Stimulated activated CD8-positive, alpha-beta memory T cell treated with anti-CD3 and anti-CD28 coated beads, Interleukin-7, amount 100 ng/mL, for 24 hours (primary cell): ENCODE data around the gene SLC17A7.
"Not testable (repeated sequence)": the region's sequence is repeated elsewhere in the genome, so short reads cannot be mapped to it uniquely, and the experiment has no call there.

Source experiments
- DNase-seq: peaks from one replicate; pipeline ENCODE4 v3.0.0-alpha.2; 2020; ENCODE audit warnings: low read depth

The SLC17A7 gene

DNA sequence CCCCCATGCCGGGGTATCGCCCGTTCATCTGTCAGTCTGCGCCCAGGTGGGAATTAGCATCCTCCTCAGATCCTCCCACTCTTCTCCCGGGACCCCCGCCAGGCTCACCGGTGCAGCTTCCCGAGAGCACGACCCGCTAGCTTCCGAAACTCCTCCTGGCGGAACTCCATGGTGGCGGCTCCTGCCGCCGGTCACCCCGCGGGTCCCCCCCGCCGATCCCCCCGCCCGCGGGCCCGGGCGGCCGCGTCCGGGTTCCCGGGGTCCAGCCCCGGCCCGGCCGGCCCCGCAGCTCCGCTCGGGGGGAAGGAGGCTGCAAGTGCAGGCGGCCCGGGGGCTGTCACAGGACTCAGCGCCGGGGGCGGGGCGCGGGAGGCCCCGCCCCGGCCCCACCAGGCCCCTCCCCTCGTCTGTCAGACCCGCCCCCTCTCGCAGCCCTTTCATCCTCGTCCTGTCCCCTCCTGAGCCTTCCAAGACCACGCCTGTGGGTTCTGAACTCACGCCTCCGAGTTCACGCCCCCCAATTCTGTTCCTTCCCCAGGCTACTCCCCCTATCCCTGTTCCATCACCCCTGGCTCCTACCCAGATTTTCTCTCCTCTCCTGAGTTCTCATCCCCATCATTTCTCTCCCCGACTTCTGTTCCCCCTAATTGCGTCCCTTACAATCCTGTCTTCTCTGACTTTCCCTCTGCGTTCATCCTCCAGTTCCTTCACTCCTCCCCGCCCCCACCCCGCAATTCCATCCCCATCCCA lies at the start of gene SLC17A7:
Gene SLC17A7, minus strand, starts transcription at position 318 of the 750 bp plus-strand sequence. Its CDS starts 148 bp downstream, at position 170.
- no peak for DNase-seq

DNA sequence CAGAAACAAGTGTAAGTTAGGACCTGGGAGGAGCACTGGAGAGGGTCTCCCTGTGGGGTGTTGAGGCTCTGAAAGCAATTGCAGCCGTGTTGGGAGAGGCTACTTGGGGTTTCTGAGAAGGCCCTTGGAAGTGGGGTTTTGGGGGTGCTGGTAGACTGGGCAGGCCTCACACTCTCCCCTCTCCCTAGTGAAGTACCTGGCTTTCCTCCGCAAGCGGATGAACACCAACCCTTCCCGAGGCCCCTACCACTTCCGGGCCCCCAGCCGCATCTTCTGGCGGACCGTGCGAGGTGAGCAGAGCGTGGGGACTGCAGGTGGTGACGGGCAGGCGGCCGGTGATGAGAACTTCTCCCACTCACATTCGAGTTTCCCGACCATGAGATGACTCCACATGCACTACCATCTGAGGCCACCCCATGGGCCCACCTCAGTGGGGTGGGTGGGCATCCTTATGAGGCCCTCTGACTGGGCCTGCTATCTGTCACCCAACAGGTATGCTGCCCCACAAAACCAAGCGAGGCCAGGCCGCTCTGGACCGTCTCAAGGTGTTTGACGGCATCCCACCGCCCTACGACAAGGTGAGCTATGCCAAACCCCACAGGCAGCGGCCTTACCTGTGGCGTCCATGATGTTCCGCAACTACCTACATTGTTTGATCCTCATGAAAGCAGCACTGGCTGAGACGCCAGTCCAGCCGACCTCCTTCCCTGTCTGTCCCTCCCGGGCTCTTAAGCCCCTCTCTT lies 49.1 kb upstream of the SLC17A7 start:
- DNase-seq: no peak

DNA sequence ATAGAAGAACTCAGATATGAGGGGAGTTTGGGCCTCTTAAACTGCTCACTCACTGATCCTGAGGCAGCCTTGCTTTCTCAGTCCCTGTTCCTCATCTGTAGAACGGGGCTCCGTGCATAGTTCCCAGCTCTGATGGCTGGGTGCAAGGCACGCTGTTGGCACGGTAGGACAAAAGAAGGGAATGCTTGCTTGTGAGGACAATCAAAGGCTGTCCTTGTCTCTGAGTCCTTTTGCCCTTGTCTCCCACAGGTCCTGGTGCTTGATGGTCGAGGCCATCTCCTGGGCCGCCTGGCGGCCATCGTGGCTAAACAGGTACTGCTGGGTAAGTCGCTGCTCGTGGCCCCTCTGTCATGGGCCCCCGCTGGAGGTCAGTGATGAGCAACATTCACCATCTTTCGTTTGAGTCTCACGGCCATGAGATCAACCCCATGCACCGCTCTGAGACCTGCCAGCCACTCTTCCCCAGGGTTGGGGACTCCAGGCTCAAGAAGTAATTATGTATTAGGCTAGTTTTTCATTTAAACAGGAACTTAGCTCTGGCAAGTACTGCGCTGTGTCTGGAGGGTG lies 48.4 kb upstream of the SLC17A7 start:
- no peak for DNase-seq

DNA sequence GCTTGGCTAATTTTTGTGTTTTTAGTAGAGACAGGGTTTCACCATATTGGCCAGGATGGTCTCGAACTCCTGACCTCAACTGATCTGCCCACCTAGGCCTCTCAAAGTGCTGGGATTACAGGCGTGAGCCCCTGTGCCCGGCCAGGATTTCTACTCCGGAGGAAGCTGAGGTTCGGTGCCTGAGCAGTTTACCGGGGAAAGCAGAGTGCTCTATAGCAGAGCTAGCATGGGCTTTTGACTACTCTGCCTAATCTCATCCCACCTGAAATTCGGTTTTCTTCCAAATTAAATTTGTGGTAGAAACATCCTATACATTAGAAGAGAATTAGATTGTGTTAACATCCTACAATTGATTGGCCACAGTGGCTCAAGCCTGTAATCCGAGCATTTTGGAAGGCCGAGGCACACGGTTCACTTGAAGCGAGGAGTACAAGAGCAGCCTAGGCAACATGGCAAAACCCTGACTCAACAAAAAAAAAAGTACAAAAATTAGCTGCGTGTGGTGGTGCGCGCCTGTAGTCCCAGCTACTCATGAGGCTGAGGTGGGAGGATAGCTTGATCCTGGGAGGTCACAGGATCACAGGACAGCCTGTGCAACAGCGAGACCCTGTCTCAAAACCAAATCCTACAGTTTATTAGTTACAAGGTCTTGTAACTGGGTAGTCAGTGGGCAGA lies 47.7 kb upstream of the SLC17A7 start:
- no peak for DNase-seq

DNA sequence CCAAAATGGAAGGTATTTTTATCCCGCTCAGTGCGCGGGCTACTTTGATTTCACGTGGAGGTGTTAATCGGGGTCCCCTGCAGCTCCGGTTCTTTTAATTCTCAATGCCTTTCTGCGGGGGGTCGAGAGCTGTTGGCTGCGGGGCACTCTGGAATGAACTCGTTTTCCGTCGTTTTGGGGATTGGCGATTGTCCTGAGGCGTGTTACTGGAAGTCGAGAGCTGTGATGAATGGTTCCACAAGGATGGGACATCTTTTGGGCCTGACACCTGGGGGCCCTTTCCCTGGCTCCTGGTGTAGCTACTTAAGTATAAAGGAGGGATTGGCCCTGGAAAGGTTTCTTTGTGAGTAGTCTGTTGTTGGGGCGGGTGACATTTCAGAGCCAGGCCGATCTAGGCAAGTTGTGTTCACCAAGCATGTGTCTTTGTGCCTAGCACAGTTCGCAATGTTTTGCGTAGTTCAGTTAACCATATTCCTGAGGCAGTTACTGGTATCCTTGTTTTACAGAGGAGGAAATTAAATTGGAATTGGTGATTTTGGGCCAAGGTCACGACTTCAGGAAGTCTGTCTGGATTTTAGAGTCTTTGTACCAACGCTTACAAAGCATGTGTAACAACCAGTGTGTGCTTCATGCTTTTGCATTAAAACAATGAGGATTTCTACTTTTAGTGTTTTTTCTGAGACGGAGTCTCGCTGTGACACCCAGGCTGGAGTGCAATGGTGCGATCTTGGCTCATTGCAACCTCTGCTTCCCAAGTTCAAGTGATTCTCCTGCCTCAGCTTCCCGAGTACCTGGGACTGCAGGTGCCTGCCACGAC lies 46.9 kb upstream of the SLC17A7 start:
- no peak for DNase-seq

DNA sequence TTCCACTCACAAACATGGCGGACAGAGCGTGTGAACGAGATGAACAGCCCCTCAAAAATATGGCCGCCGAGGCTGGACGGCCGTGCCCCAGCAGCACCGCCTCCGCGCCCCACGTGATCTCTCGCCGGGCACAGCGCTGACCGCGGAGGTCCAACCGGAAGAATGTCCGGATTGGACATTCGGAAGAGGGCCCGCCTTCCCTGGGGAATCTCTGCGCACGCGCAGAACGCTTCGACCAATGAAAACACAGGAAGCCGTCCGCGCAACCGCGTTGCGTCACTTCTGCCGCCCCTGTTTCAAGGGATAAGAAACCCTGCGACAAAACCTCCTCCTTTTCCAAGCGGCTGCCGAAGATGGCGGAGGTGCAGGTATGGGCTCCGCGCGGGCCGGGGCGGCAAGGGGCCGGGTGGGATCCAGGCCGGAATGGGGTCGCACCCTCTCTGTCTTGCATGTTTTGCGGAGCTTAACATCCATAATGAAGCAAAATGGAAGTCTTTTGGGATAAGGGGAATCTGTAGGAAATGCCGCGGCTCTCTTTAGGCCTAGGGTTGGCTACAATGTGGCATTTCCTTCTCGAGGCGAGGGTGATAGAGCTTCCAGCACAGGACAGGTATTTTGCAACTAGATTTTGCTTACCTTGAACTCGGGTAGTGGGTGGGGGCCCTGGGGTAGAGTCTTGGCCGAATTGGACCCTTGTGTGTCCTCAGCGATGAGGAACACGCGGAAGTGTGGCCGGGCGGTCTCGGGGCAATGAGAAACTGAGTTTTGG lies 46.1 kb upstream of the SLC17A7 start, which contains the start of gene RPL13A:
Gene RPL13A, plus strand, starts transcription at position 332 of the 769 bp plus-strand sequence. Its CDS starts 22 bp downstream, at position 354.
- peak; percentile 99 for DNase-seq

DNA sequence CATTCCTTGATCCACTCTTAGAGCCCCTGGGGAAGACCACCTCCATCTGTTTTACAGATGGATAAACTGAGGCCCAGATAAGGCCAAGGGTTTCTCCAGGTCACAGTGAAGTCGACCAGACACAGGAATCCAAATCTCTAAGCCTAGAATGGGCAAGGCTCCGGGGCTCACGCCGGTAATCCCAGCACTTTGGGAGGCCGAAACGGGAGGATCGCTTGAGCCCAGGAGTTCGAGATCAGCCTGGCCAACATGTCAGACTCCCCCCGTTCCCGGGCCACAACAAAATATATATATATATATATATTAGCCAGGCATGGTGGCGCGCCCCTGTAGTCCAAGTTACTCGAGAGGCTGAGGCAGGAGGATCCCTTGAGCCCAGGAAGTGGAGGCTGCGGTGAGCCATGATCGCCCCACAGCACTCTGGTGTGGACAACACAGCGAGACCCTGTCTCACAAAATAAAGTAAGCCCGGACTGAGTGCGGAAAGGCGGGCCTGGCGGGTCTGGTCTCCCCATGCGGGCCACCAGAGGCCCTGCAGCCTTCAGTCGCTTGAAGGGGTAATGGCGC lies 45.5 kb upstream of the SLC17A7 start:
- no peak for DNase-seq

DNA sequence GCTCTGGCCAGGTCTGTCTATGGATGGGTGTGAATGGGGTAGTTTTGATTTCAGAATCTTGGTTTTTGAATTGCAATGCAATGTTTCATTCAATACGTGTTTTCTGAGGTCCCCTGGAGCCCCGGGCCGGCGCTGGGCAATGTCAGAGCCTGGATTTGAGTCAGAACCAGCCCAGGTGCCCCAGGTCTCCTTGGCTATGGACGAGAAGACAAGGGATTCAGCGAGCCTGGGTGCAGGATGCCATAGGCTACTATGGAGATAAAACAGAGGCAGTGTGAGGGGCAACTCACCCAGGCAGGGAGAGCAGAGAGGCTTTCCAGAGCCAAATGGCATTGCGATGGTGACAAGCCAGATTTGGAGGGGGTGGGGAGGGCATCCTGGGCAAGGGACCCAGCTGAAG lies 44.9 kb upstream of the SLC17A7 start:
- DNase-seq: no peak

DNA sequence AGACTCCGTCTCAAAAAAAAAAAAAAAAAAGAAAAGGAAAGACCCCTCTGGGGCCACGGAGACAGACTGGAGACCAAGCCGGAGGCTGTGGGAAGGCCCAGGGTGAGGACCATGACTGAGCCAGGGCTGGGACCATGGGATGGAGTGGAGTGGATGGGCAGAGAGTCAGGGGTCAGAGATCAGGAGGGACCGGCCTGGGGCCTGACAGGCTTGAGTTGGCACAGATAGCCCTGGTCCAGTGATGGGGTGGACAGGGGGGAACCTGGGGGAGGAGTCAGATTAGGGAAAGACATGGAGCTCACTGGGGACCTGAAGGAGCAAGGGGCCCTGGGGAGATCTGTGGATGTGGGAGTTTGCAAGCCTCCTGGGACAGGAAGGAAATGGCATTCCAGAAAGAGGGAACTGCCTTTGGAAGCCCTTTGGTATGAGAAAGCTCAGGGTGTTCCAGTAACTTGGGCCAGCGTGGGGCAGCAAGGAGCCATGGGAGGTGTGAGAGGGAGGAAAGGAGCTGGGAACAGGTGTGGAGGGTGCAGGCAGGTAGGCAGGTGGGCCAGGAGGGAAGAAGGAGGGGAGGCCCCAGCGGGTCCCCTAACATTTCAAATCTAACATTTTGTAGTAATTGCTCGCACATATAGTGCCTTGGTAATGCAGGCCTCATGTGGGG lies 39.8 kb upstream of the SLC17A7 start:
- no peak for DNase-seq

DNA sequence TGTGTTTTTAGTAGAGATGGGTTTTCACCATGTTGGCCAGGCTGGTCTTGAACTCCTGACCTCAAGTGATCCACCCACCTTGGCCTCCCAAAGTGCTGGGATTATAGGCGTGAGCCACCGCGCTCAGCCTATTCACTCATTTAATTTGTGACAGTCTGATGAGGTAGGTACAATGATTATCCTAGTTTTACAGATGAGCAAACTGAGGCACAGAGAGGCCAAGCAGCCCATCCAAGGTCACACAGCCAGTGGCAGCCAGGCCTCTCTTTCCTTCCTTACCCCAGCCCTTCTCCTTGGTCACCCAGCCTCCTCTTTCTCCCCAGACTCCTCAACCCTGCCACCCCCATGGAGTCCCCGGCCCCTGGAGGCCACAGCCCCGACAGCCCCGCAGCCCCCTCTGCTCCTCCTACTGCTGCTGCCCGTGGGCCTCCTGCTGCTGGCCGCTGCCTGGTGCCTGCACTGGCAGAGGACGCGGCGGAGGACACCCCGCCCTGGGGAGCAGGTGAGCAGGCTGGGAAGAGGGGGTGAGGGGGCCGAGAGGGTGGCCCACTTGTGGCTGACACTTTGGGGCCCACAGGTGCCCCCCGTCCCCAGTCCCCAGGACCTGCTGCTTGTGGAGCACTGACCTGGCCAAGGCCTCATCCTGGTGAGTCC lies 38.8 kb upstream of the SLC17A7 start:
- DNase-seq: no peak

DNA sequence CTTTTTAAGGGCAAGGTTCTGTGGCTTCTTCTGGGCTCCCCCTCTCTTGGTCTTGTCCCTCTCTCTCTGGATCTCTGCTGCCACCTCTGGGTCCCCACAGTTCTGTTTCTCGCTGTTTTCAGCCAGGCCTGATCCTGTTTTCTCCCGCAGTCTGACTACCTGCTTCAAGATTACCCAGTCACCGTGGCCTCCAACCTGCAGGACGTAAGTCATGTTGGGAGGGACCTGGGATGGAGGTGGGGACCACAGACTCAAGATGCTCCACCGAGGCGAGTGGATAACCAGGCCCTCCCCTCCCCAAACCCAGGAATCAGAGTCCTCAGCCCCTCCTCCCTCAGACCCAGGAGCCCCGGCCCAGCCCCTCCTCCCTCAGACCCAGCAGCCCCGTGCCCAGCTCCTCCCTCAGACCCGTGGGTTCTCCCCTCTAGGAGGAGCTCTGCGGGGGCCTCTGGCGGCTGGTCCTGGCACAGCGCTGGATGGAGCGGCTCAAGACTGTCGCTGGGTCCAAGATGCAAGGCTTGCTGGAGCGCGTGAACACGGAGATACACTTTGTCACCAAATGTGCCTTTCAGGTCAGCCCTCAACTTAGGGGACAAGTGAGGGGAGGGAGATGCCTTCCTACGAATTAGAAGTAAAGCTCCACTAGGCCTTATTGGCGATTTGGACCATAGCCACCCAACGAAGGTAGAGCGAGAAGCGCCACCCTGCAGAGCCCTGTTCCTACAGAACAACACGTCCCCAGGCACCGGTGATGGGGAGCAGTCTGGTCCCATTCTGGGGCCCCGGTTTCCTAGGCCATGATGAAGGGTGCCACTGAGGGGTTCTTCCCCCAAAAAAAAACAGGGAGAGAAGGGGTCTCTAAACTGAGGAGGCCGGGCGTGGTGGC lies 34.9 kb upstream of the SLC17A7 start:
- DNase-seq: no peak

DNA sequence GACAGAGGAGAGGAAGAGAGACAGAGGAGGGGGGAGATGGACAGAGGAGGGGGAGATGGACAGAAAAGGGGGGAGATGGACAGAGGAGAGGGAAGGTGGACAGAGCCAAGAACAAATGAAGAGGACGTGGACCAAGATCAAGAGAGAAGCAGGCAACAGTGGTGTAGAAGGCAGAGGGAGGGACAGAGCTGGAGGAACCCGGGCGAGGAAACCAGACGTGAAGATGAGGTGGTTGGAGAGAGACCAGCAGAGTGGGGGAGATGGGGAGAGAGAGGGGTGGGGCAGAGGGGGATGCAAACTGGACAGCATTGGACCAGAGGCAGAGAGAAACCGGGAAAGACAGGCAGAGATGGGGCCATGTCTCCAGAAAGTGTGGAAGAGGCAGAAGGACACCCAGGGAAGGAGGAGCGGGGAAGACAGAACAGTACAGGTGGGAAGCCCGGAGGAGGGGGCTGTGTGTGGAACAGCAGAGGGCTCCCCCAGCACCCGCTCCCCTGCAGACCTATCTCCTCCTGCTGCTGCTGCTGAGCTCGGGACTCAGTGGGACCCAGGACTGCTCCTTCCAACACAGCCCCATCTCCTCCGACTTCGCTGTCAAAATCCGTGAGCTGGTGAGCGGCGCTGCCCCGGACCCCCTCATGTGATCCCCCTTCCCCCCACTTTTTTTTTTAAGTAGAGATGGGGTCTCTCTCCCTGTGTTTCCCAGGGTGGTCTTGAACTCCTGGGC lies 34.0 kb upstream of the SLC17A7 start:
- no peak for DNase-seq

DNA sequence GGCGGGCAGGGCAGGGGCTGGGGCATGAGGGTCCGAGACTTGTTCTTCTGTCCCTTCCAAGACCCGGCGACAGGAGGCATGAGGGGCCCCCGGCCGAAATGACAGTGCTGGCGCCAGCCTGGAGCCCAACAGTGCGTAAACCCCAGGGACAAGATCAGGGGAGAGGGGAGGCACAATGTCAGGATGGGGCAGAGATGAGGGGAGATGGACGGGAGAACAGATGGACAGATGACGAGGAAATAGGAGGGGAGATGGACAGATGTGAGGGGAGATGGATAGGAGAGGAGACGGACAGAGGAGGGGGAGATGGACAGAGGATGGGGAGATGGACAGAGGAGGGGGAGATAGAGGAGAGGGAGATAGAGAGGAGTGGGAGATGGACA lies 33.2 kb upstream of the SLC17A7 start:
- DNase-seq: no peak

DNA sequence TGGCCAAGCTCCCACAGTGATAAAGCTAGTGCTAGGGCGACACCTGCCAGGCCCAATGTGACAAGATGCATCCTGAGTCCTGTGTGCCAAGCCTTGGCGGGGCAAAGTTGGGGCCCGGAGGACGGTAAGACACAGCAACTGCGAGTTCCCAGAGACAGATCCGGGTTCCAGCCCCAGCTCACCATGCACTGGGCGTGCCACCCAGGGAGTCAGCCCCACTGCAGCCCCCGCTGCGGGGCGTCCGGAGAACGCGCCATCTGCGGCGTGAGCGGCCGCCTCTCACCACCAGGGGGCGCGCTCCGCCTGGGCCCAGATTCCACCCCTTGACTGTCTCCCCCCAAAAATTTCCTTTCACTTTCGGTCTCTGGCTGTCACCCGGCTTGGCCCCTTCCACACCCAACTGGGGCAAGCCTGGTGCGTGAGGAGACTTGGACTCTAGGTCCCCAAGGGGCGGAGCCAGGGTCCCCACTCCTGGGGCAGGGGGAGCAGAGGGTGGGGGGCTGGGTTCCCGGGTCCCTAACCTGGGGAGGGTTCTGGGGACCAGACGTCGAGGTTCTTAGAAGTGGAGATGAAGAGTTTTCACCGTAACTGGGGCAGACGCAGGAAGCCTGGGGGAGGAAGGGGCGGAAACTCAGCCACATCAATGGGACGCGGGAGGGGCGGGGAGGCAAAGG lies 32.7 kb upstream of the SLC17A7 start, which contains the start of gene FLT3LG:
Gene FLT3LG, plus strand, starts transcription at position 348 of the 674 bp plus-strand sequence. CDS start 425 bp downstream, outside the sequence.
- DNase-seq: peak; percentile 73

DNA sequence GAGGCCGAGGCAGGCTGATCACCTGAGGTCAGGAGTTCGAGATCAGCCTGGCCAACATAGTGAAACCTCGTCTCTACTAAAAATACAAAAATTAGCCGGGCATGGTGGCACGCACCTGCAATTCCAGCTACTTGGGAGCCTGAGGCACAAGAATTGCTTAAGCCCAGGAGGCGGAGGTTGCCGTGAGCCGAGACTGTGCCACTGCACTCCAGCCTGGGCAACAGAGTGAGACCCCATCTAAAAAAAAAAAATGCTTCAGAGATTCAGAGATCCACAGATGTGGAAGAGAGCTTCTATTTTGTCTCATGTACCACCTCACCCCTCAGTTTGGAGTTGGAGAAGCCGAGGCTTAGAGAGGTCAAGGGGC lies 32.2 kb upstream of the SLC17A7 start:
- DNase-seq: not testable (repeated sequence)

DNA sequence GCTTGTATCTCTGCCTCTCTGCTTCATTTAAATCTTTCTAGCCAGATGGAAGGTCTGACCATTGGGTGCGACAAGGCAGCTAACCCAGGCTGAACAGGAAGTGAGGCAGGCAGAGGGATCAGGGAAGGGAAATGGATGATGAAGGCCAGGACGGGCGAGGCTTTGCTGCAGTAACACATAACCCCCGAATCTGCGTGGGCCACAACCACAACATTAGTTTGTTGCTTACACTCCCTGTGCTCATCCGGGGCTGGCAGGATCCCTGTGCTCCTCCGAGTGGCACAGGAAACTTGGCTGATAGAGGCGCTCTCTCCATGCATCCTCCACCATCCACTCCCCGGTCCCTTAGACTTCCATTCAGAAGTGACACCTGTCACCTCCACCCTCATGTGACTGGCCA lies 31.6 kb upstream of the SLC17A7 start:
- no peak for DNase-seq

DNA sequence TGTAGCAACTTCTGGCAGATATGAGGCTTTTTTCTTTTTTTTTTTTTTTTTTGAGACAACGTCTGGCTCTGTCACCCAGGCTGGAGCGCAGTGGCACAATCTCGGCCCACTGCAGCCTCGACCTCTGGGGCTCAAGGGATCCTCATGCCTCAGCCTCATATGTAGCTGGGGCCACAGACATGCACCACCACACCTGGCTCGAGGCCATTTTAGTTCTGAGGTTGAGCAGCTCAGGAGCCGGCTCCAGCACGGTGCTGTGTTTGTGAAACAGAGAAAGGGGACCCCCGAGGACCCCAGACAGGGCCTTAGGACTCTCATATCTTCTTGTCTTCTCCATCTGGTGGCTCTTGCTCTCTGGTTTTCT lies 29.3 kb upstream of the SLC17A7 start:
- no peak for DNase-seq
